GM12891 (cell line): Measurements from ENCODE around the gene ATP1B2.
A peak's percentile ranks its signal among the peaks of the same experiment; 100 is the strongest.

Experiments used
- PAX5 ChIP-seq: IDR thresholded peaks from 2 replicates; pipeline ENCODE4 v1.6.1; 2011; ENCODE audit warnings: low read length, moderate library complexity, mild to moderate bottlenecking; ENCODE audit not compliant: insufficient read depth, severe bottlenecking
- POLR2A ChIP-seq: IDR thresholded peaks from 2 replicates; pipeline ENCODE4 v1.6.1; 2011; ENCODE audit warnings: low read depth, low read length, control low read depth
- POLR2AphosphoS5 ChIP-seq: IDR thresholded peaks from 2 replicates; pipeline ENCODE4 v1.6.1; 2011; ENCODE audit warnings: low read depth, low read length, control low read depth
- POU2F2 ChIP-seq: IDR thresholded peaks from 2 replicates; pipeline ENCODE4 v1.6.1; 2011; ENCODE audit warnings: low read depth, mild to moderate bottlenecking, control low read depth, low read length, moderate library complexity
- SPI1 ChIP-seq: IDR thresholded peaks from 2 replicates; pipeline ENCODE4 v1.6.1; 2011; ENCODE audit warnings: low read depth, low read length, control low read depth
- TAF1 ChIP-seq: IDR thresholded peaks from 2 replicates; pipeline ENCODE4 v1.6.1; 2011; ENCODE audit warnings: low read depth, low read length, control low read depth

DNA sequence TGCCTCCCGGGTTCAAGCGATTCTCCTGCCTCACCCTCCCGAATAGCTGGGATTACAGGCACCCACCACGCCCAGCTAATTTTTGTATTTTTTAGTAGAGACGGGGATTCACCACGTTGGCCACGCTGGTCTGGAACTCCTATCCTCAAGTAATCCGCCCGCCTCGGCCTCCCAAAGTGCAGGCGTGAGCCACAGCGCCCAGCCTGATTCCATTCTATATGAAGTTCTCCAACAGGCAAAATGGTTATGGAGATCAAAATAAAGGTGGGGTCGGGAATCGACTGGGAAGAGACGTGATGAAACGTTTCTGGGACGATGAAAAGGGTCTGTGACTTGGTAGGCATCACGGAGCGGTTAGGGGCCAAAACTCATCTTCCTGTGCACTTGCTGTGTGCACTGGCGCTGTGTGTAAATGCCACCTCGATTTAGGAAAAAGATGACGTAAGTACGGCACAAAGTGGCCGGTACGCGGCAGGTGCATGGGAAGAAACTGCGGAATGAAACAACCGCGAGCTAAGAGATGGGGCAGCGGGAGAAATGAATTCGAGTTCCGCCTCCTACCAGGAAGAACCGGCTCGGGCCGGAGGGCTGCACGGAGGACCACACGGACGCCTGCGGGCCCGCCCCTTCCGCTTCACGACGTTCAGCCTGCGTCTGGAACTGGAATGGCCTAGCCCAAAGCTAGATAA lies 35.0 kb downstream of the ATP1B2 start:
- TF ChIP-seq POLR2AphosphoS5 (no peak; the same call in 1 of the 2 replicates), TAF1 (no peak), SPI1 (no peak), POLR2A (peak; percentile 72), PAX5 (peak; percentile 30), POU2F2 (no peak)
